ENCODE measurements around the gene PEX5. TPM values are rescaled to one million over a fixed set of nuclear protein-coding genes. Genes with fewer than 3 reads are reported as not detected.

Gene PEX5
- total RNA-seq, 3 donors from 2014 or later, result 41.7 to 79.7 (median 62.6) TPM

DNA sequence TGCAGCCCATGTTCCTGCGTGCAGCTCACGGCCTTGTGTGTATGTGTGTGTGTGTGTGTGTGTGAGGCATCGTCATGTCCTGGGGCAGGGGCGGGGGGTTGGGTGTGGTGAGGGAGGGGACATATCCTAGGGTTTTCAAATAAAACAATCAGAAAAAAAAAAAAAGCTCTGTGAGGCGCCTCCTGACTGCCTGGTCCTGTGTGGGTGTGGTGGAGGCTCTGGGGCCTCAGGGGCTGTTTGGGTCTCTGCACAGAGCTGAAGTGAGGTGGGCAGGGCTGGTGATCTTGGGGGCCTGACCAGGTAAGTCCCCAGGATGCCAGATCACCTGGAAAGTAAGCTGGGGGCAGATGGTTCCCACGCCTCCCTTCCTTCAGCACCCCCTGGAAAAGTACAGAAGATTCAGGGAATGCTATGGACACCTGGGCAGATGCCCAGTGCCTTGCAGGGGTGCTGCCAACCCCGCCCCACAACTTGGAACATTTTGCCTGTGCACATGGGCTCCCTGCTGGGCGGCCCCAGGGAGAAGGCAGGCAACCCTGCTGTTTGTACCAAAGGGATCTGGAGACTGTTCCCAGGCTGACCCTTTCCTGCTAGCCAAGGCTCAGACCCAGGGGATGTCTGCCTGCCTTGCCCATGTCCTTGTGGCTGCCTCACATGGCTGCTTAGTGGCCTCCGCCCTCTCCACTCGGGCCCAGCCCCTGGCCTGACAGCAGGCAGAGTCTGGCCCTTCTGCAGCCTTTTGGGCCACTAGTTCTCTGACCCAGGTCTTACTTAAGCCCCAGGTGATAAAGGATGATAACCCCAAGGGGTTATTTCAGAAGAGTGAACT is 30.5 kb upstream of the PEX5 start:
- H3K27me3 ChIP-seq, result no peaks in the 10 kb centered on the region
- H3K36me3 ChIP-seq, result no peaks in the 10 kb centered on the region
- H3K4me3 ChIP-seq, result no peak overlapping the region
- DNase-seq (ENCODE audit: low spot score in 2 of 2), result no peak
- peaks cover 8 to 14% of the 10 kb centered on the region in 2 donors for H3K4me1 ChIP-seq
- no peaks in the 10 kb centered on the region for H3K9me3 ChIP-seq
- intact Hi-C loops (cut with DNase I; ENCODE audit: low total_unique reads), result no loop called here
- TF ChIP-seq, protein P1, sequence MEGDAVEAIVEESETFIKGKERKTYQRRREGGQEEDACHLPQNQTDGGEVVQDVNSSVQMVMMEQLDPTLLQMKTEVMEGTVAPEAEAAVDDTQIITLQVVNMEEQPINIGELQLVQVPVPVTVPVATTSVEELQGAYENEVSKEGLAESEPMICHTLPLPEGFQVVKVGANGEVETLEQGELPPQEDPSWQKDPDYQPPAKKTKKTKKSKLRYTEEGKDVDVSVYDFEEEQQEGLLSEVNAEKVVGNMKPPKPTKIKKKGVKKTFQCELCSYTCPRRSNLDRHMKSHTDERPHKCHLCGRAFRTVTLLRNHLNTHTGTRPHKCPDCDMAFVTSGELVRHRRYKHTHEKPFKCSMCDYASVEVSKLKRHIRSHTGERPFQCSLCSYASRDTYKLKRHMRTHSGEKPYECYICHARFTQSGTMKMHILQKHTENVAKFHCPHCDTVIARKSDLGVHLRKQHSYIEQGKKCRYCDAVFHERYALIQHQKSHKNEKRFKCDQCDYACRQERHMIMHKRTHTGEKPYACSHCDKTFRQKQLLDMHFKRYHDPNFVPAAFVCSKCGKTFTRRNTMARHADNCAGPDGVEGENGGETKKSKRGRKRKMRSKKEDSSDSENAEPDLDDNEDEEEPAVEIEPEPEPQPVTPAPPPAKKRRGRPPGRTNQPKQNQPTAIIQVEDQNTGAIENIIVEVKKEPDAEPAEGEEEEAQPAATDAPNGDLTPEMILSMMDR (IDR thresholded peaks at IDR 0.05), result no peak
- no peak for TF ChIP-seq POLR2A (IDR thresholded peaks at IDR 0.05)
- no peak for TF ChIP-seq POLR2AphosphoS5 (IDR thresholded peaks at IDR 0.05)
- no peak overlapping the region for H3K27ac ChIP-seq

DNA sequence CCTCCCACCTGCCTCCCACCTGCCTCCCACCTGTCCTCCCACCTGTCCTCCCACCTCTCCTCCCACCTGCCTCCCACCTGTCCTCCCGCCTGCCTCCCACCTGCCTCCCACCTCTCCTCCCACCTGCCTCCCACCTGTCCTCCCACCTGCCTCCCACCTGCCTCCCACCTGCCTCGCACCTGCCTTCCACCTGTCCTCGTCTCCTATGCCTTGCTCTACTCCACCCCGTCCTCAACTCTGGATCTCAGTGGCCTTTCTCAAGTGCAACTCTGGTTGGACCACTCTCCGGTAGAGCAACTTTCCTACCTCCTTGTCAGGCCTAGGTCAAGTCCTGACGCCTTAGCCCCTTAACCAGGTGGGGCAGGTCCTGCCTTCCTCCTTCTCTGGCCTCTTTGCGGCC is 29.3 kb upstream of the PEX5 start:
- intact Hi-C loops (cut with DNase I; ENCODE audit: low total_unique reads), result no loop called here
- H3K4me3 ChIP-seq, result no peak overlapping the region
- H3K36me3 ChIP-seq, result no peaks in the 10 kb centered on the region
- peaks cover 8 to 10% of the 10 kb centered on the region in 2 donors for H3K4me1 ChIP-seq
- no peak for DNase-seq (ENCODE audit: low spot score in 2 of 2)
- H3K27me3 ChIP-seq, result no peaks in the 10 kb centered on the region
- no peaks in the 10 kb centered on the region for H3K9me3 ChIP-seq
- H3K27ac ChIP-seq, result no peak overlapping the region
- TF ChIP-seq POLR2A (IDR thresholded peaks at IDR 0.05) (no peak), POLR2AphosphoS5 (IDR thresholded peaks at IDR 0.05) (no peak)
- TF ChIP-seq, protein P1 (IDR thresholded peaks at IDR 0.05), result no peak

DNA sequence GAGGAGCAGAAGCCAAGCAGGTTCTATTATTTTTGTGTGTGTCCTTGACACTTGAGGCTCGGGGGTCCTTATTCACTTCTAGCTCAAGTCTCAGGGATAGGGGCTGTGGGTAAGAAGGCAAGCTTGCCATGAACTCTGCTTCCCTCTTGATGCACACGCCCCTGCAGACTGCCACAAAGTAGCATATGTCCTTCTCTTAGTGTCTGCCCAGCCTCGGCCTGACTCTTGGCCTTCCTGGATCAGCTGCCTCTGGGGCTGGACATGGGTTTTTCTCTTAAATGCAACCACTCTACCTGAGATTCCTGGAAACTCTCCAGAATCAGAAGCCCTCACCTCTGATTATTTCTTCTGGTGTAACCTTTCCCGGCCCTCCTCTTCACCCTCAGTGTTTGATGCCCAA is 28.2 kb upstream of the PEX5 start:
- Histone ChIP-seq H3K27me3 (no peaks in the 10 kb centered on the region), H3K27ac (no peak overlapping the region), H3K36me3 (no peaks in the 10 kb centered on the region), H3K4me1 (no peaks in the 10 kb centered on the region), H3K9me3 (no peaks in the 10 kb centered on the region), H3K4me3 (no peak overlapping the region)
- intact Hi-C loops (cut with DNase I; ENCODE audit: low total_unique reads), result no loop called here
- no peak for DNase-seq (ENCODE audit: low spot score in 2 of 2)
- TF ChIP-seq, protein P1 (IDR thresholded peaks at IDR 0.05), result no peak
- TF ChIP-seq POLR2AphosphoS5 (IDR thresholded peaks at IDR 0.05) (no peak), POLR2A (IDR thresholded peaks at IDR 0.05) (no peak)

GRCh38 chr12:7161811-7162210 is 27.7 kb upstream of the PEX5 start:
- Histone ChIP-seq H3K4me1 (no peaks in the 10 kb centered on the region), H3K27ac (no peak overlapping the region), H3K36me3 (no peaks in the 10 kb centered on the region), H3K9me3 (no peaks in the 10 kb centered on the region), H3K4me3 (no peak overlapping the region), H3K27me3 (no peaks in the 10 kb centered on the region)
- no peak for DNase-seq (ENCODE audit: low spot score in 2 of 2)
- intact Hi-C loops (cut with DNase I; ENCODE audit: low total_unique reads), result no loop called here
- TF ChIP-seq, protein P1 (IDR thresholded peaks at IDR 0.05), result no peak
- TF ChIP-seq POLR2A (IDR thresholded peaks at IDR 0.05), result no peak
- TF ChIP-seq POLR2AphosphoS5 (IDR thresholded peaks at IDR 0.05), result no peak

GRCh38 chr12:7162691-7163114 is 26.8 kb upstream of the PEX5 start:
- H3K27me3 ChIP-seq, result no peaks in the 10 kb centered on the region
- H3K36me3 ChIP-seq, result no peaks in the 10 kb centered on the region
- no peaks in the 10 kb centered on the region for H3K4me1 ChIP-seq
- no peak overlapping the region for H3K27ac ChIP-seq
- peak overlapping the region in 2 of 3 donors; percentile 22 to 54 for H3K4me3 ChIP-seq
- TF ChIP-seq, protein P1 (IDR thresholded peaks at IDR 0.05), result peak; percentile 20 to 66 (median 60)
- TF ChIP-seq POLR2AphosphoS5 (IDR thresholded peaks at IDR 0.05) (no peak), POLR2A (IDR thresholded peaks at IDR 0.05) (no peak)
- intact Hi-C loops (cut with DNase I; ENCODE audit: low total_unique reads), result no loop called here
- no peak for DNase-seq (ENCODE audit: low spot score in 2 of 2)
- H3K9me3 ChIP-seq, result peaks cover 0 to 2% of the 10 kb centered on the region in 2 donors

All from breast epithelium (tissue), 4 donors.